Stimulated activated CD4-positive, alpha-beta T cell treated with anti-CD3 and anti-CD28 coated beads, Interleukin-2, amount 100 ng/mL, for 24 hours (primary cell): ENCODE data around the gene CDC20B.
"Not testable (repeated sequence)": the region's sequence is repeated elsewhere in the genome, so short reads cannot be mapped to it uniquely, and the experiment has no call there.

Experiments
- DNase-seq, 2 donors: peaks; one replicate each; pipeline ENCODE4 v3.0.0-alpha.2; 2020

Gene CDC20B

GRCh38 chr5:55104036-55104772, 68.8 kb downstream of the CDC20B start:
- no peak for DNase-seq

- DNase-seq: peak in 1 of 2 donors; percentile 14
These were observed 70.6 kb downstream of the CDC20B start, which contains the start of gene GZMA for GRCh38 chr5:55102348-55102747. Gene GZMA, plus strand, starts transcription at chr5:55102646. Its CDS starts 37 bp downstream, at chr5:55102683.

GRCh38 chr5:55101556-55102276, 71.3 kb downstream of the CDC20B start:
- no peak for DNase-seq

- not testable (repeated sequence) for DNase-seq
These were observed 71.8 kb downstream of the CDC20B start for GRCh38 chr5:55101148-55101547.

- DNase-seq: no peak
These were observed 76.1 kb downstream of the CDC20B start for GRCh38 chr5:55096861-55097260.

GRCh38 chr5:55096182-55096581, 76.8 kb downstream of the CDC20B start:
- DNase-seq: no peak

- DNase-seq: not testable (repeated sequence)
These were observed 82.0 kb downstream of the CDC20B start for GRCh38 chr5:55091011-55091410.

GRCh38 chr5:55089301-55089700, 83.7 kb downstream of the CDC20B start:
- DNase-seq: not testable (repeated sequence)

GRCh38 chr5:55081541-55081940, 91.4 kb downstream of the CDC20B start:
- DNase-seq: no peak

- no peak for DNase-seq
These were observed 99.8 kb downstream of the CDC20B start for GRCh38 chr5:55073211-55073610.

GRCh38 chr5:55072666-55073065, 100.3 kb downstream of the CDC20B start:
- DNase-seq: no peak

GRCh38 chr5:55071413-55071812, 101.6 kb downstream of the CDC20B start:
- no peak for DNase-seq

GRCh38 chr5:55070968-55071367, 102.0 kb downstream of the CDC20B start:
- DNase-seq: no peak

- DNase-seq: no peak
These were observed 106.7 kb downstream of the CDC20B start for GRCh38 chr5:55066277-55066676.

GRCh38 chr5:55064523-55064922, 108.5 kb downstream of the CDC20B start:
- no peak for DNase-seq

GRCh38 chr5:55063899-55064298, 109.1 kb downstream of the CDC20B start:
- no peak for DNase-seq

GRCh38 chr5:55063220-55063863, 109.6 kb downstream of the CDC20B start:
- DNase-seq: no peak
